GM06990 (cell line): ENCODE results near the gene ATP7B.

Source experiments
- DNase-seq: peaks from one replicate; pipeline ENCODE4 v3.0.0-alpha.2; 2011; ENCODE audit not compliant: insufficient read length; ENCODE audit errors: extremely low read depth
- H3K27me3 ChIP-seq: replicated peaks from 2 replicates; pipeline ENCODE4 v1.6.0; 2011; ENCODE audit warnings: low read length; ENCODE audit not compliant: control insufficient read depth, insufficient read depth
- H3K36me3 ChIP-seq: 2 replicates; pipeline ENCODE4 v1.5.1; 2011; ENCODE audit warnings: low read length; ENCODE audit not compliant: control insufficient read depth, insufficient read depth
- H3K4me3 ChIP-seq: replicated peaks from 2 replicates; pipeline ENCODE4 v1.5.1; 2011; ENCODE audit warnings: low read depth, mild to moderate bottlenecking, control low read depth, low read length
- CTCF ChIP-seq: IDR thresholded peaks from 2 replicates; pipeline ENCODE4 v1.5.1; 2011; ENCODE audit warnings: low read length, control low read depth, mild to moderate bottlenecking, inconsistent platforms; ENCODE audit not compliant: insufficient read depth, poor library complexity, severe bottlenecking

The ATP7B gene

DNA sequence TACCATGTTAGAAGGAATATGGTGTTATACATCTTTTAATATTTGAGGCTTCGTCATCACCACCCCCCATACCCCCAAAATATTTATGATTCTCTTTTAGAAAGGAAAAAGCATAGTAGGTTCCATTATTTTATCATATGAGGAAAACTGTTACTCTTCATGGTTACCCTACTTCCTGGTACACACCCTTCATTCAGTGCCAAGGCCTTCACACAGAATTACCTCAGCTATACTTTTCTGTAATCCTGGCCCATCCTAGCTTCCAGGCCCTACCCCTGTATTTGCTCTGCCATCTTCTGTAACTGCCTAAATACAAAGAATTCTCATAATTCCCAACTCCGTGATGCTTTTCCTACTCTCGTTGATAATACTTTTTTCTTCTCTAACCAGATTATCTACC is 8.9 kb upstream of the ATP7B start:
- no peaks in the 10 kb centered on the region for H3K27me3 ChIP-seq
- no peak for DNase-seq
- peaks cover 8% of the 10 kb centered on the region for H3K36me3 ChIP-seq
- no peak for TF ChIP-seq CTCF
- H3K4me3 ChIP-seq: no peak overlapping the region

GRCh38 chr13:52016296-52016695 is 5.0 kb upstream of the ATP7B start:
- no peaks in the 10 kb centered on the region; the same call in 1 of the 2 replicates for H3K27me3 ChIP-seq
- peaks cover 1% of the 10 kb centered on the region for H3K36me3 ChIP-seq
- no peak overlapping the region for H3K4me3 ChIP-seq
- no peak for TF ChIP-seq CTCF
- no peak for DNase-seq

- no peak for TF ChIP-seq CTCF
- Histone ChIP-seq H3K4me3 (peak overlapping the region; percentile 98), H3K36me3 (no peaks in the 10 kb centered on the region)
Observed at GRCh38 chr13:52012512-52012836, 1.2 kb upstream of the ATP7B start.

DNA sequence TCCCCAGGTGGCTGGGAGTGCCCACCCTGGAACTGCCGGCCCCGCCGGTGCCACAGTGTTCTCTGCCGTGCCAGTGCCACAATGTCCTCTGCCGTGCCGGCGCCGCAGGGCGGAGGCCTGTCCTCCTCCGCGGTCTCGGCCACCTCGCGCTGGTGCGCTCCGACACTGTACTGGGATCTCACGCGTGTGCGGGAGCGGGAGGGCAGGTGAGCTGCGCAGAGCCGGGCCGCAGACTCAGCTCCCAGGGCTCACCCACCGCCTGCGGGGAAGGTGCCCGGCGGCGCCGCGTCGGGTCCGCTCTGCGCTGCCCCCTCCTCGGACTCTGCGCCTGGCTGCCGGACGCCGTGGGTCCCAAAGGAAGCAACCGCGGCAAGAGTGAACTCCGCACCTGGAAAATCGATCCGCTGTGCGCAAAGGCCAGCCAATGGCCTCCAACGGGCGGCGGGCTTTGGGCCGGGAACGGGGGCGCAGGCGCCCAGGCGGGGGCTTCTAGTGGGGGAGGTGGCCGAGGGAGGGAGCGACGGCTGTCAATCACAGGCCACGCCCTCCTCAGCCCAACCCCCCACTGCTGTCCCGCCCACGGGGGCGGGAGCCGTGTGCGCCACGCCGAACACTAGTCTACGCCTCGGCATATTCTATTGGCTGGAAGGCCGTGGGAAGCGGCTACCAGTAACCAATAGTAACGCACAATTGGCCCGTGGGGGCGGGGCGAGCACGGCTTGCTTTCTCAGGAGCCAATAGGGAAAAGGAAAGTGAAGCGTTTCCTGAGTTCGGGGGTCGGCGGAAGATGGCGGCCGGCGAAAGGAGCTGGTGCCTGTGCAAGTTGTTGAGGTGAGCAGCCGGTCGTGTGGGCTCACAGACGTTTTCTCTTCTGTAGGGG is 622 bp upstream of the ATP7B start, which contains the start of gene ALG11:
Gene ALG11 (plus strand): TSS at position 767 of the 880 bp plus-strand sequence. CDS start 21 bp downstream, at position 788.
- H3K27me3 ChIP-seq: peaks cover 1% of the 10 kb centered on the region
- H3K36me3 ChIP-seq: no peaks in the 10 kb centered on the region
- peak; percentile 97 for DNase-seq
- no peak for TF ChIP-seq CTCF
- H3K4me3 ChIP-seq: peak within 1 kb of the TSS; percentile 98

More at GRCh38 chr13:52012512-52012836, 1.2 kb upstream of the ATP7B start:
- DNase-seq: no peak
- peaks cover 1% of the 10 kb centered on the region for H3K27me3 ChIP-seq

GRCh38 chr13:52009946-52010345 is 1.3 kb downstream of the ATP7B start:
- DNase-seq: no peak
- H3K4me3 ChIP-seq: no peak overlapping the region
- H3K27me3 ChIP-seq: peaks cover 1% of the 10 kb centered on the region
- TF ChIP-seq CTCF: no peak
- H3K36me3 ChIP-seq: no peaks in the 10 kb centered on the region
